H1 (cell line): ENCODE measurements around the gene SUGP2. TPM values are rescaled to one million over a fixed set of nuclear protein-coding genes. Genes with fewer than 3 reads are reported as not detected.

Experiments used
- CTCF ChIA-PET: fragments of 300-600 bp; sonication (Branson Sonifier 250); formaldehyde crosslinking; loops from one replicate; lab custom pipeline; 2021; ENCODE audit not compliant: partially characterized antibody; lab: Charles Lee
- POLR2A ChIA-PET: fragments of 300-600 bp; sonication (Branson Sonifier 250); formaldehyde crosslinking; loops from one replicate; lab custom pipeline; 2021; ENCODE audit warnings: inconsistent platforms; ENCODE audit not compliant: partially characterized antibody; lab: Charles Lee
- DNase-seq, 2 experiments: peaks; one replicate each; pipeline versions ENCODE4 v3.0.0 to v3.0.0-alpha.2; 2010 to 2022; ENCODE audit warnings: low spot score in 2 of 2, low read depth in 1 of 2, mixed read lengths in 1 of 2
- FAIRE-seq: peaks from 2 replicates; lab custom pipeline; 2011; peaks lifted over from hg19 to GRCh38; lab: Jason Lieb, UNC
- H2AFZ ChIP-seq: 2 replicates; pipeline ENCODE4 v1.8.1; 2012; ENCODE audit warnings: low read length, inconsistent platforms
- H2AK5ac ChIP-seq: 2 replicates; pipeline ENCODE4 v1.6.1; 2013; ENCODE audit warnings: low read depth, low read length
- H2BK120ac ChIP-seq: replicated peaks from 2 replicates; pipeline ENCODE3; 2013; ENCODE audit warnings: low read depth, low read length, inconsistent platforms
- H2BK12ac ChIP-seq: 2 replicates; pipeline ENCODE4 v1.6.1; 2013; ENCODE audit warnings: low read depth, low read length
- H2BK15ac ChIP-seq: 2 replicates; pipeline ENCODE4 v1.6.1; 2013; ENCODE audit warnings: low read length
- H2BK20ac ChIP-seq: 2 replicates; pipeline ENCODE4 v1.6.1; 2013; ENCODE audit warnings: low read length
- H2BK5ac ChIP-seq: 2 replicates; pipeline ENCODE4 v1.6.1; 2013; ENCODE audit warnings: low read depth, low read length
- H3K14ac ChIP-seq: 2 replicates; pipeline ENCODE4 v1.6.1; 2013; ENCODE audit warnings: inconsistent platforms; ENCODE audit not compliant: insufficient read length
- H3K18ac ChIP-seq: 2 replicates; pipeline ENCODE4 v1.6.1; 2013; ENCODE audit warnings: low read length; ENCODE audit errors: extremely low read depth
- H3K23ac ChIP-seq: 2 replicates; pipeline ENCODE4 v1.6.1; 2013; ENCODE audit warnings: inconsistent platforms; ENCODE audit not compliant: insufficient read length
- H3K23me2 ChIP-seq: 2 replicates; pipeline ENCODE4 v1.6.1; 2013; ENCODE audit warnings: low read depth, low read length
- H3K27ac ChIP-seq: 2 replicates; pipeline ENCODE4 v1.6.1; 2011; ENCODE audit warnings: low read depth, low read length, inconsistent platforms
- H3K27me3 ChIP-seq, 4 experiments: replicated peaks in 1 of 4; 1 replicate in 1 of 4; 2 replicates in 3 of 4; pipeline versions ENCODE4 v1.6.1 to v1.8.1; 2011 to 2013; ENCODE audit warnings: low read length in 3 of 4, mild to moderate bottlenecking in 3 of 4, inconsistent platforms in 2 of 4, mixed read lengths in 2 of 4, moderate library complexity in 1 of 4; ENCODE audit not compliant: control insufficient read depth in 3 of 4, insufficient read depth in 3 of 4; ENCODE audit errors: extremely low read depth in 1 of 4
- H3K36me3 ChIP-seq, 4 experiments: 2 replicates each; pipeline versions ENCODE4 v1.6.1 to v1.8.1; 2011 to 2013; ENCODE audit warnings: mild to moderate bottlenecking in 4 of 4, low read length in 3 of 4, moderate library complexity in 2 of 4, control low read depth in 1 of 4, inconsistent platforms in 1 of 4; ENCODE audit not compliant: insufficient read depth in 4 of 4, control insufficient read depth in 2 of 4
- H3K4ac ChIP-seq: replicated peaks from 2 replicates; pipeline ENCODE3; 2013; ENCODE audit warnings: low read length, low read depth, mixed read lengths, inconsistent platforms; ENCODE audit not compliant: insufficient read length
- H3K4me1 ChIP-seq, 4 experiments: replicated peaks in 1 of 4; 1 replicate in 1 of 4; 2 replicates in 3 of 4; pipeline versions ENCODE4 v1.6.1 to v1.8.1; 2011 to 2013; ENCODE audit warnings: low read length in 3 of 4, inconsistent platforms in 2 of 4, mixed read lengths in 1 of 4; ENCODE audit not compliant: insufficient read depth in 4 of 4, control insufficient read depth in 3 of 4
- H3K4me2 ChIP-seq, 2 experiments: 2 replicates each; pipeline versions ENCODE4 v1.6.1 to v1.8.1; 2011 to 2013; ENCODE audit warnings: low read depth in 2 of 2, low read length in 2 of 2, control low read depth in 1 of 2, inconsistent platforms in 1 of 2, mild to moderate bottlenecking in 1 of 2; ENCODE audit not compliant: insufficient read depth in 1 of 2
- H3K4me3 ChIP-seq, 4 experiments: fragments of 200-600, 300-600 bp in 1 of 4; sonication (generic), shearing (Covaris generic), sonication (Bioruptor Twin) in 1 of 4; 2 replicates each; pipeline versions ENCODE4 v1.5.1 to v1.8.1; 2011 to 2016; ENCODE audit warnings: low read length in 4 of 4, low read depth in 3 of 4, control low read depth in 2 of 4, inconsistent platforms in 2 of 4, mild to moderate bottlenecking in 2 of 4, mixed read lengths in 1 of 4, moderate library complexity in 1 of 4; ENCODE audit not compliant: insufficient read depth in 2 of 4; ENCODE audit errors: extremely low read depth in 1 of 4
- H3K56ac ChIP-seq: replicated peaks from 2 replicates; pipeline ENCODE3; 2013; ENCODE audit warnings: low read depth, mild to moderate bottlenecking, mixed read lengths, low read length, inconsistent platforms; ENCODE audit not compliant: insufficient read length
- H3K79me1 ChIP-seq: 2 replicates; pipeline ENCODE4 v1.6.1; 2013; ENCODE audit warnings: low read depth, low read length, control low read depth
- H3K79me2 ChIP-seq, 2 experiments: 2 replicates each; pipeline versions ENCODE4 v1.6.1 to v1.8.1; 2012 to 2013; ENCODE audit warnings: low read length in 2 of 2, mild to moderate bottlenecking in 2 of 2, inconsistent platforms in 1 of 2; ENCODE audit not compliant: insufficient read depth in 2 of 2, control insufficient read depth in 1 of 2
- H3K9ac ChIP-seq, 4 experiments: replicated peaks in 1 of 4; 1 replicate in 1 of 4; 2 replicates in 3 of 4; pipeline versions ENCODE4 v1.6.1 to v1.8.1; 2011 to 2013; ENCODE audit warnings: low read depth in 3 of 4, low read length in 3 of 4, control low read depth in 2 of 4, mild to moderate bottlenecking in 2 of 4, moderate library complexity in 2 of 4, inconsistent platforms in 1 of 4; ENCODE audit errors: extremely low read depth in 1 of 4
- H3K9me3 ChIP-seq, 2 experiments: 2 replicates each; pipeline versions ENCODE4 v1.6.1 to v1.8.1; 2012 to 2013; ENCODE audit warnings: mild to moderate bottlenecking in 2 of 2, moderate library complexity in 2 of 2, control low read depth in 1 of 2, inconsistent platforms in 1 of 2, low read depth in 1 of 2, low read length in 1 of 2, mixed read lengths in 1 of 2; ENCODE audit not compliant: insufficient read depth in 2 of 2
- H4K20me1 ChIP-seq, 2 experiments: replicated peaks in 1 of 2; 2 replicates each; pipeline versions ENCODE3 to v1.8.1; 2011 to 2013; ENCODE audit warnings: inconsistent platforms in 2 of 2, low read length in 2 of 2, mild to moderate bottlenecking in 1 of 2; ENCODE audit not compliant: insufficient read depth in 2 of 2, control insufficient read depth in 1 of 2
- H4K5ac ChIP-seq: 2 replicates; pipeline ENCODE4 v1.6.1; 2013; ENCODE audit warnings: low read length, low read depth, mixed read lengths, inconsistent platforms; ENCODE audit not compliant: insufficient read length
- H4K8ac ChIP-seq: 2 replicates; pipeline ENCODE4 v1.8.0; 2013; ENCODE audit warnings: mild to moderate bottlenecking, moderate library complexity, low read length, inconsistent platforms; ENCODE audit not compliant: insufficient read depth; ENCODE audit errors: extremely low read depth
- H4K91ac ChIP-seq: replicated peaks from 2 replicates; pipeline ENCODE3; 2013; ENCODE audit warnings: low read length, mixed read lengths, inconsistent platforms; ENCODE audit not compliant: insufficient read length
- BACH1 ChIP-seq: IDR thresholded peaks from 2 replicates; pipeline ENCODE4 v1.6.1; 2012; ENCODE audit warnings: low read length, improper control_type of control experiment
- CBX5 ChIP-seq: fragments of 300-800, 300-1000 bp; sonication (generic); IDR thresholded peaks from 2 replicates; pipeline ENCODE4 v1.7.1; 2016; ENCODE audit warnings: antibody characterized with exemption, low read length, low read depth
- CHD1 ChIP-seq: IDR thresholded peaks from 2 replicates; pipeline ENCODE4 v1.6.1; 2012; ENCODE audit warnings: low read depth, low read length, improper control_type of control experiment
- EGR1 ChIP-seq: IDR thresholded peaks from 2 replicates; pipeline ENCODE4 v1.6.1; 2011; ENCODE audit warnings: low read depth, low read length, borderline replicate concordance
- EP300 ChIP-seq, 2 experiments: IDR thresholded peaks; 1 replicate in 1 of 2; 2 replicates in 1 of 2; pipeline ENCODE4 v1.6.1; 2011 to 2012; ENCODE audit warnings: low read depth in 2 of 2, low read length in 2 of 2, mild to moderate bottlenecking in 2 of 2, borderline replicate concordance in 1 of 2, inconsistent platforms in 1 of 2, moderate library complexity in 1 of 2
- HDAC6 ChIP-seq: IDR thresholded peaks from one replicate; pipeline ENCODE4 v1.7.1; 2012; ENCODE audit warnings: low read depth, mild to moderate bottlenecking, inconsistent platforms, low read length, moderate library complexity
- JUND ChIP-seq: IDR thresholded peaks from 2 replicates; pipeline ENCODE4 v1.6.1; 2011; ENCODE audit warnings: mild to moderate bottlenecking, improper control_type of control experiment, low read length
- NANOG ChIP-seq: IDR thresholded peaks from 2 replicates; pipeline ENCODE4 v1.6.1; 2011; ENCODE audit warnings: low read length, low read depth, mild to moderate bottlenecking, inconsistent platforms; ENCODE audit not compliant: insufficient read depth, poor library complexity, severe bottlenecking
- POLR2A ChIP-seq, 2 experiments: IDR thresholded peaks; 1 replicate in 1 of 2; 2 replicates in 1 of 2; pipeline ENCODE4 v1.6.1; 2011; ENCODE audit warnings: low read depth in 2 of 2, low read length in 2 of 2, mild to moderate bottlenecking in 2 of 2; ENCODE audit errors: control extremely low read depth in 1 of 2
- RBBP5 ChIP-seq: IDR thresholded peaks from 2 replicates; pipeline ENCODE4 v1.7.1; 2012; ENCODE audit warnings: low read depth, mild to moderate bottlenecking, inconsistent platforms, low read length, moderate library complexity, borderline replicate concordance
- SUZ12 ChIP-seq: fragments of 200-600 bp; sonication (generic); IDR thresholded peaks from 2 replicates; pipeline ENCODE4 v1.6.1; 2012; ENCODE audit warnings: mild to moderate bottlenecking, inconsistent platforms, low read length, moderate library complexity, mixed read lengths
- TBP ChIP-seq: IDR thresholded peaks from 2 replicates; pipeline ENCODE4 v1.6.1; 2011; ENCODE audit warnings: low read depth, low read length, improper control_type of control experiment
- WGBS, 2 experiments: shearing (Covaris generic) in 1 of 2; methylation state at CpG; one replicate each; pipeline versions ENCODE4 v1.1.6 to v1.1.7; 2013 to 2015; ENCODE audit warnings: low lambda C conversion rate in 2 of 2, mixed read lengths in 2 of 2, inconsistent platforms in 1 of 2, low coverage in 1 of 2, missing lambda C conversion rate in 1 of 2; ENCODE audit not compliant: insufficient replicate concordance in 2 of 2, insufficient coverage in 1 of 2, insufficient read length in 1 of 2; ENCODE audit errors: extremely low coverage in 1 of 2, missing lambda C conversion rate in 1 of 2; 5-methylcytosine and 5-hydroxymethylcytosine counted together
- polyA plus RNA-seq, 7 experiments: library from polyadenylated mRNA; depleted of rRNA in 3 of 7; stranded (reverse) in 5 of 7; unstranded in 2 of 7; fragments of >200 nt in 5 of 7; fragments of 200-250 nt in 2 of 7; gene quantifications; 1 replicate in 5 of 7; 2 replicates in 1 of 7; 4 replicates in 1 of 7; pipeline versions ENCODE4 v1.2.1 to v1.2.3, GENCODE V29; 2011 to 2013; ENCODE audit warnings: missing spikeins in 2 of 7, mixed read lengths in 2 of 7
- total RNA-seq: library from RNA; stranded (reverse); fragmentation: NEBNext Ultra II Directional; extraction: Animal tissue kit (Norgen Biotek cat#: 25700); gene quantifications from 2 replicates; pipeline ENCODE4 v1.2.1, GENCODE V29; 2021
- TF ChIP-seq, protein P1 (sequence below): IDR thresholded peaks from 2 replicates; pipeline ENCODE4 v1.6.1; 2012; ENCODE audit warnings: inconsistent platforms
- TF ChIP-seq, protein P2 (sequence below): IDR thresholded peaks from 2 replicates; pipeline ENCODE4 v1.6.1; 2012; ENCODE audit warnings: inconsistent platforms

Gene SUGP2
- total and polyA plus RNA-seq, 2 of the 8 experiments (the other 6 are each of a cell fraction or from before 2014, with no cell fraction given), result 57.7 to 114 TPM

DNA sequence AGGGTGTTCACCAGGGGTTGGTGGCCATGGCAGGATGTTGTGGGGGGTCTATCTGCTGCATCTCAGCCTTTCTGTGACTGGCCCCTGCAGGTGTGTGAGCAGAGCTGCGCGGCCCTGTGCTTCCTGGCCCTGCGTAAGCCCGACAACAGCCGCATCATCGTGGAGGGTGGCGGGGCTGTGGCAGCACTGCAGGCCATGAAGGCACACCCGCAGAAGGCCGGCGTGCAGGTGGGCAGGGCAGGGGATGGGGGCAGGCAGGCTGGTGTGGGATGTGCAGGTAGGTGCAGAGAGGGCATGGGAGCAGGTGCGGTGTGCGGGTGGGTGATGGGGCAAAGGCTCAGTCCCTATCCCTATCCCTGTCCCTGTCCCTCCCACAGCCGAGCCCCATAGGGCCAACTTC is 22.4 kb upstream of the SUGP2 start:
- no peak overlapping the region for H2AFZ ChIP-seq
- FAIRE-seq (no peak), DNase-seq (no peak)
- no peak overlapping the region for H2BK15ac ChIP-seq
- peaks cover 24 to 50% (median 43%) of the 10 kb centered on the region in 4 experiments for H3K36me3 ChIP-seq
- H3K23ac ChIP-seq, result no peak overlapping the region
- POLR2A ChIA-PET, result no interaction called here
- H4K8ac ChIP-seq, result no peak overlapping the region
- H3K4ac ChIP-seq, result no peak overlapping the region
- no peaks in the 10 kb centered on the region for H3K23me2 ChIP-seq
- no peak overlapping the region for H4K91ac ChIP-seq
- no peak overlapping the region for H4K5ac ChIP-seq
- H2BK120ac ChIP-seq, result no peak overlapping the region
- H2BK5ac ChIP-seq, result no peak overlapping the region
- H3K4me3 ChIP-seq, result no peak overlapping the region
- H3K27me3 ChIP-seq, result no peaks in the 10 kb centered on the region; a peak in 2 of 7 replicates
- TF ChIP-seq RBBP5, result no peak
- TF ChIP-seq CBX5, result no peak
- no peak for TF ChIP-seq HDAC6
- no peak for TF ChIP-seq POLR2A (IDR thresholded peaks at IDR 0.05; ENCODE audit: control extremely low read depth in 1 of 2, low read depth in 2 of 2, low read length in 2 of 2)
- no peak for TF ChIP-seq JUND
- TF ChIP-seq, protein P1, sequence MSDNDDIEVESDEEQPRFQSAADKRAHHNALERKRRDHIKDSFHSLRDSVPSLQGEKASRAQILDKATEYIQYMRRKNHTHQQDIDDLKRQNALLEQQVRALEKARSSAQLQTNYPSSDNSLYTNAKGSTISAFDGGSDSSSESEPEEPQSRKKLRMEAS, result no peak
- TF ChIP-seq NANOG, result no peak
- TF ChIP-seq CHD1, result no peak
- TF ChIP-seq, protein P2, sequence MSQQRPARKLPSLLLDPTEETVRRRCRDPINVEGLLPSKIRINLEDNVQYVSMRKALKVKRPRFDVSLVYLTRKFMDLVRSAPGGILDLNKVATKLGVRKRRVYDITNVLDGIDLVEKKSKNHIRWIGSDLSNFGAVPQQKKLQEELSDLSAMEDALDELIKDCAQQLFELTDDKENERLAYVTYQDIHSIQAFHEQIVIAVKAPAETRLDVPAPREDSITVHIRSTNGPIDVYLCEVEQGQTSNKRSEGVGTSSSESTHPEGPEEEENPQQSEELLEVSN, result no peak
- TF ChIP-seq EP300 (IDR thresholded peaks at IDR 0.05; ENCODE audit: borderline replicate concordance in 1 of 2, low read depth in 2 of 2, low read length in 2 of 2), result no peak
- no peak for TF ChIP-seq BACH1
- TF ChIP-seq TBP, result no peak
- TF ChIP-seq SUZ12, result no peak
- TF ChIP-seq EGR1, result no peak
- no peak overlapping the region for H3K27ac ChIP-seq
- no peak overlapping the region for H3K9ac ChIP-seq
- no peak overlapping the region for H2BK20ac ChIP-seq
- H3K79me2 ChIP-seq, result no peaks in the 10 kb centered on the region
- CTCF ChIA-PET, result interaction anchor here (0.9 to 6.8 kb wide), 6 partner anchors 11 to 126 kb away, joined by 3 to 58 read pairs (median 36); no protein-coding TSS in a partner anchor
- peaks cover 17 to 32% of the 10 kb centered on the region in 2 experiments for H4K20me1 ChIP-seq
- H3K79me1 ChIP-seq, result peaks cover 4% of the 10 kb centered on the region; the same call in 1 of the 2 replicates
- no peaks in the 10 kb centered on the region for H3K4me1 ChIP-seq
- H3K4me2 ChIP-seq, result no peak overlapping the region
- no peak overlapping the region for H3K56ac ChIP-seq
- H2BK12ac ChIP-seq, result no peak overlapping the region
- 86% methylated on average over 5 of the region's 13 CpGs; no CpG with 5 or more reads in 1 of the 2 experiments for WGBS, 2 experiments
- no peaks in the 10 kb centered on the region for H3K9me3 ChIP-seq
- H2AK5ac ChIP-seq, result no peak overlapping the region
- H3K14ac ChIP-seq, result no peak overlapping the region
- no peak overlapping the region for H3K18ac ChIP-seq
